NCI-H2227 (cell line): Measurements from ENCODE around the gene ALOX12B.

Experiments
- DNase-seq: peaks from one replicate; lab custom pipeline; 2025; ENCODE audit not compliant: unreplicated experiment; lab: John Stamatoyannopoulos, UW

The ALOX12B gene

DNA sequence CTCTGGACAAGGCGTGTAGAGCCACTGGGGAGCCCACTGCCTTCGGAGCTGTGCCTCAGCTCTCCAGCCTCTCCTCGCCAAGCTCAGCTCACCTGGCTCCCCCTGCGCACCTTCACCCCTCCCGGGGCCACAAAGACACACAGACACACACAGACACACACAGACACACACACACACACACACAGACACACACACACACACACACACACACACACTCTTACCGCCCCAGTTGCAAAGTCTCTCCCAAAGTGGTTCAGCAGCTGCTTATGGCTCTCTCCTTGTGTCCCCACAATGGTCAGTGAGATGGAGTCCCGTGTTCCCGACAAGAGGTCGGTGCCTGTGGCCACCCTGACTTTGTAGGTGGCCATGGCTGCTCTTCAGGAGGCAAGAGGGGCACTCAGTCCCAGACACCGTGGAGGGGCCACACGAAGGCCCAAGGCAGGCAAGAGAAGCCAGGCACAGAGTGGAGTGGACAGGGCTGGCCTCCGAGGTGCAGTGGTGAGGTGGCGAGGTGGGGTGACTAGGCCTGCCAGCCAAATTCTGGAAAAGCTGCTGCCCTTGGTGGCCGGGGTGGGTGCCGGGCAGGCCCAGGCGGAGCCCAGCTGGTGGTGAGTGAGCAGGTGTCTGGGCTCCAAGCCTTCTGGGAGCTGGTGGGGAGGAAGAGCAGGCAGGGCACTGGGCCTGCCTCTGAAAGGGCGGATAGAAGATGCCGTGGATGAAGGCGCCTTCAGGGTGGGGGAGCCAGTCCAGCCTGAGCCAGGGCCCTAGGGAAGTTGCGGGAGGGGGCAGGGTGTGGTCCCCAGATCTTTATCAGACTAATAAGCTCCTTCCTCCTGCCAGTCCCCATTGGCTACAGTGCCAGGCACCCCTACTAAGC lies at the start of gene ALOX12B:
ALOX12B (minus strand) TSS at position 642 of the 877 bp plus-strand sequence; CDS start at position 368, 274 bp downstream.
- no peak for DNase-seq

- no peak for DNase-seq
Measured at GRCh38 chr17:8133941-8134340, 46.4 kb upstream of the ALOX12B start.

GRCh38 chr17:8133399-8133798 lies 45.9 kb upstream of the ALOX12B start:
- no peak for DNase-seq

GRCh38 chr17:8131844-8132441 lies 44.4 kb upstream of the ALOX12B start:
- no peak for DNase-seq

- no peak for DNase-seq
Measured at GRCh38 chr17:8128125-8128784, 40.7 kb upstream of the ALOX12B start.

DNA sequence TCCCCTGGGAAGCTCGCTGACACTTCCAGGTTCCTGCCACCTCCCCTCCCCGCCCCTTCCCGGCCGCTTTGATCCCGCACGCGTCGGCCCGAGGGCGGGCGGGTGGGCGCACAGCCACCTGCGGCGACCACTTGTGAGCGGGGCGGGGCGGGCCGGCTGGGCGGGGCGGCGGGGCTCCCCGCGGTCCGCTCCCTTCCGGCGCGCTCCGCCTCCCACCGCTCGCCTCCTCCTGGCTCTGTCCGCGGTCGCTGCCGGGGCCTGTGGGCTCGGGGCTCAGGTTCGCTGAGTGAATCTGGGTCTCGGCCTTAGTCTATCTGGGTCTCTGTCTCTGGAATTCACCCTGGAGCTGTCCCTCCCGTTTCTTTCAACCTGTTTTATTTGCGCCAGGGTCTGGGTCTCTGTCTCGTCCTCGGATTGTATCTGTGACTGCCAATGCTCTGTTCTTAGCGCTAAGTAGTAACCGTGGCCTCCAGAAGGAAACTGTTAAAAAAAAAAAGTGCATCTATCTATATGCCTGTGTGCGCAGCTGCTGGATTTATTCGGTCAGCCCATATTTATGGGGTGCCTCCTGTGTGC lies 39.1 kb upstream of the ALOX12B start:
- peak; percentile 55 for DNase-seq

GRCh38 chr17:8125947-8126490 lies 38.5 kb upstream of the ALOX12B start:
- DNase-seq, result peak; percentile 60

DNA sequence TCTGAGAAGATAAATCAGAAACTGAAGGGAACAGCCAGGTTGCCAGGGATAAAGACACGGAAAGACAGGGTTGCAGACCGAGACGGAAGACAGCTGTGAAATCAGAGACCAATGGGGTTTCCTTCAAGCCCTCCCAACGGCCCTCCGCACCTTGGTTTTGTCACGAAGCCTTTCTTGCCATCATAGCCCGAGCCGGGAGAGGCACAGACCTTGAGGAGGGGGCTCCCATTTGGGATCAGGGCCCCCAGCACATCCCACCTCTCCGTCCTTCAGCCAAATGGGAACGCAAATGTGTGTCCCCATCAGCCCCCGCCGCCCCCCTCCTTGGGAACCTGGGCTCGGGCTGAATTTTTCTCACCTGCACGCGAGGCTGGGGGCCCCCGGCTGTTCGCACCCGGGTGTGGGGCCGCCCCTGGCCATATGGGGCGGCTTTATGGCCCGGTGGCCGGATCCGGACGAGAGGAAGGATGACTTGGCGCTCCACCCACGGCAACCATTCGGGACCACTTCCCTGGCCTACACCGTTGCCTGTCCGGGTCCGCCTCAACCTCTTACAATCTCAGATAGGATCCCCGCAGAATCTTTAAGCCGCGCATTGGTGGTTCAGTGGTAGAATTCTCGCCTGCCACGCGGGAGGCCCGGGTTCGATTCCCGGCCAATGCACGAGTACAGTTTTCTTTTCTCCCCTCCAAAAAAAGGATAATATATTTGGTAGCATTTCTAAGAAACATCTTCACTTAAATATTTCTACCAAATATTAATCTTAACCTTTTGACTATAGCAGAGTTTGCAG lies 37.8 kb upstream of the ALOX12B start:
- peak; percentile 82 for DNase-seq

DNA sequence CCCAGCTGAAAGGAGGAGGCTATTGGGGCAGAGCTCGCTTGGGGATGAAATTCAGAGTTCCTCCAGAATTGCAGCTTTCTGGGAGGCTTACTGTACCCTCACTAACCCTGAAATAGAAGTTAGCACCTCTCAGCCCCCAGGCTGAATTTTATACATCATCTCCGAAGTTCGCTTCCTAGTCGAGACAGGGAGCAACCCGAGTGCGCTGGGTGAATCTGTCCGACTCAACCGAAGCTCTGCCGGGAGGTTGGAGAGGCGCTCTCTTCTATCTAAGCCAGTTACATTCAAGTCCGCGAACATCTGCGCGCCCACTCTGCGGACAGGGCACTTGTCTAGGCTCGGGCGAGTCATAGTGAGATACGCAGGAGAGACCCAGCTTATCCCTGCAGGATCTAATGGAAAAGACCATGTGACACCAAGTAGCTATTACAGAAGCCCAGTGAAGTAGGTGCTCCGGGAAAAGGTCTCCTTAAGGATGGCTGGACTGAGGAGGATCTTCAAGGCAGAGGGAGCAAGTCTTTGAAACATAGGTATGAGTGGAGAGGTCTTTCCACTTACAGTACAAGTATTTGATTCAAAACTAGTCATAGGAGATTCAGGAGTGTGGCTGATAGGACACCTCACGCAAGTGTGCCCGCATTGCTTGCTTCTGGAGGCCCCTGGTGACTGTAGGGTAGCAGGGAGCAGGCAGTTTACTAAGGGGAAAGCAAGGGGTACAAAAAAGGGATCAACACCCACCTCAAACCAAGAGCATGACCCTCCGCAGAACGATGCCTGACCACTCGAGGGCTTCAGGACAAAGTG lies 37.0 kb upstream of the ALOX12B start:
- DNase-seq, result no peak

DNA sequence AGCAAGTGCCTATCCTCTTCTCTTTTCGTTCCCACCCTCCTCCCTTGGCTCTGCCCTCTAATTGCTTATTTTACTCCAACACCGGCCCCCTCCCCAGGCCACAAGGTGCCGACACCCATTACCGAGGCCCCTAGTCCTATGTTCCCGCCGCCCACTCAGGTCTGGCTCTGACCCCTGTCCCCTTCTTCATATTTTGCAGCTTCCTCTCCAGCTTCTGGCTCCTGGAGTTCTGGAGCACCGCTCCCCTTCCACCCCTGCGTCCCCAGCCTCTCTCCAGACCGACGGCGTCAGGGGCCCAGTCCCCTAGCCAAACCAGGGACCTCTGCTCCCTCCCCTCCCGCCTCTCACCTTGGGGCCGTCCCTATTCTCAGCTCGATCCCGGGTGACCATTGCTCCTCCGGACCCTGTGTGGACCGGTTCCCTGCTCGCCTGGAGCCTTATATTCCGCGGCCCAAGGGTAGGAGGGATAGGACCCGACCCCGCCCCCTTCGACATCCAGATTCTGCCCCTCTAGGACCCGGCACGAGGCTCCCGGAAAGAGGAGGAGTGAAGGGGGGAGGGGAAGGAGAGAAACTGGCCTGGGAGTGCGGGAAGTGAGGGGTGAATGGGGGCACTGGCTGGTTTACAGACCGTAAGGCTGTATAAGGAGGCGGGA lies 36.3 kb upstream of the ALOX12B start, which contains the start of gene HES7:
HES7 (minus strand) TSS at position 412 of the 655 bp plus-strand sequence; CDS start at position 390, 22 bp downstream.
- peak; percentile 18 for DNase-seq

DNA sequence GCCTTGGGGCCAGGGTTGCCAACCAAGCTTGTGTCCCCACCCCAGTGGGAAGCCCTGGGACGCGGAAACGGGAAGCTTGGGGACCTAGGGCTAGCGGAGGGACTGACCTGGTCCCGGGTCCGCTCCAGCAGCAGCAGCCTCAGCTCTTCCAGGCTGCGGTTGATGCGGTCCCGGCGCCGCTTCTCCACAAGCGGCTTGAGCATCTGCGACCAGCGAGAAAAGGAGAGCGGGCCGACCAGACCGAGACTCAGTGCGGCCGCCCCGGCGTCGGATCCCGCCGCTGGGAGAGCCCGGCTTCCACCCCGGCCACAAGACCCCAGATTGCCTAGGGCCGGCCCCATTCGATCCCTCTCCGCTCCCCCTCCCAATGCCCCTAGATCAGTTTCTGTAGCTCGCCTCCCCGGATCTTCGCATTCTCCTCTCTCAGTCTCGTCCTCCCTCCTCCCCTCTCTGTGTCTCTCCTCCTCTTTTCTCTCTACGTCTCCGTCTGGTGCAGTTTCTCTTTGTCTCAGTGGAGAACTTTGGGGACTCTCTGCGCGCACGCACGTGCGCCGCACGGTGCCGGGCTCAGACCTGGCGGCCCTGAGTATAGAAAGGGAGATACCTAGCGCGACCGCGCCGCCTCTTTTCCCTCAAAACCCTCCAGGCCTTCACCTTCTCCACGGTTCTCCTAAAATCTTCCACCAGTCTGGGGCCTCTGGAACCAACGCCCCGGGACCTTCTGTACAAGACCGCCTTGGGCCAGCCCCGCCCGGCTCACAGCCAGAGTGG lies 35.6 kb upstream of the ALOX12B start:
- no peak for DNase-seq

- no peak for DNase-seq
Measured at GRCh38 chr17:8122422-8122923, 35.0 kb upstream of the ALOX12B start.

- peak; percentile 48 for DNase-seq
Measured at GRCh38 chr17:8121681-8122421, 34.3 kb upstream of the ALOX12B start.

- no peak for DNase-seq
Measured at GRCh38 chr17:8121407-8121680, 33.8 kb upstream of the ALOX12B start.

DNA sequence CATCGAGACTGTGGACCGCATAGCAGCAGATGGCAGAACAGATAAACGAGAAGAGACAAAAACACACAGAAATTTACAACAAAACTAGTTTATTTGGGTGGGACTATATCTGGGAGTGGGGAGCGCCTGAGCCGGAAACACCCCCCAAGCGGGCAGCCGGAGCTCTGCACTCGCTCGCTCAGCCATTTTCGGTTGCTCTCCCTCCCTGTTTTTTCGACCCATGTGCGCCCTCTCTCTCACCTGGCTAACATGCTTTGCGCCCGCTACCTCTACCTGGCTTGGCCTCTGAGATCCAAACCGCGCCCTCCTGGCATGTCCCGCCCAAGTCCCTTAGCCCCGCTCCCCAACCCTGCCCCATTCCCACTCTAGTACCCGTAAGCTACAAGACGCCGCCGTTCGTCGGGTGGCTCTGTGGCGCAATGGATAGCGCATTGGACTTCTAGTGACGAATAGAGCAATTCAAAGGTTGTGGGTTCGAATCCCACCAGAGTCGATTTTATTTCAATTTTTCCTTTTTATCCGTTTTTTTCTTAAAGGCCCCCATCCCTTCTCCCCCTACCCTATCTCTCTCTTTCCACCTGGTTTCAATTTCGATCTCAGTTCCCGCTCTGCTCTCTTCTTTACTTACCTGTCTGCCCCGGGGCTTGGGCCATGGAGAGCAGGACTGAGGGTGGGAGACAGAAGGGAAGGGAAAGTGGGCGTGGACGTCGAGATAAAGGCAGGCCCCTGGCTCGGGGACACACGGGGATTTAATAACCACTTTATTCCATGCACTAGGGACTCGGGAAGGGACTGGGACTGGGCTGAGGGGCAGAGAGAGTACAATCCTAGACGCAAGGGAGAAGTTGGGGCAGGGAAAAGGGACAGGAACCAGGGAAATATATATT lies 33.2 kb upstream of the ALOX12B start:
- DNase-seq, result peak; percentile 74
